Measurements from ENCODE around the gene MORN4.
"Not testable (repeated sequence)": the region's sequence is repeated elsewhere in the genome, so short reads cannot be mapped to it uniquely, and the experiment has no call there.

MORN4 gene

GRCh38 chr10:97643441-97643985, 10.2 kb upstream of the MORN4 start (continued):
- TF ChIP-seq, protein P1, sequence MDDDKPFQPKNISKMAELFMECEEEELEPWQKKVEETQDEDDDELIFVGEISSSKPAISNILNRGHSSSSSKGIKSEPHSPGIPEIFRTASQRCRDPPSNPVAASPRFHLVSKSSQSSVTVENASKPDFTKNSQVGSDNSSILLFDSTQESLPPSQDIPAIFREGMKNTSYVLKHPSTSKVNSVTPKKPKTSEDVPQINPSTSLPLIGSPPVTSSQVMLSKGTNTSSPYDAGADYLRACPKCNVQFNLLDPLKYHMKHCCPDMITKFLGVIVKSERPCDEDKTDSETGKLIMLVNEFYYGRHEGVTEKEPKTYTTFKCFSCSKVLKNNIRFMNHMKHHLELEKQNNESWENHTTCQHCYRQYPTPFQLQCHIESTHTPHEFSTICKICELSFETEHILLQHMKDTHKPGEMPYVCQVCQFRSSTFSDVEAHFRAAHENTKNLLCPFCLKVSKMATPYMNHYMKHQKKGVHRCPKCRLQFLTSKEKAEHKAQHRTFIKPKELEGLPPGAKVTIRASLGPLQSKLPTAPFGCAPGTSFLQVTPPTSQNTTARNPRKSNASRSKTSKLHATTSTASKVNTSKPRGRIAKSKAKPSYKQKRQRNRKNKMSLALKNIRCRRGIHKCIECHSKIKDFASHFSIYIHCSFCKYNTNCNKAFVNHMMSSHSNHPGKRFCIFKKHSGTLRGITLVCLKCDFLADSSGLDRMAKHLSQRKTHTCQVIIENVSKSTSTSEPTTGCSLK (tag by site-specific recombination; IDR thresholded peaks at IDR 0.05) = no peak

GRCh38 chr10:97642471-97643159, 9.3 kb upstream of the MORN4 start:
- not testable (repeated sequence) for H3K4me3 ChIP-seq (ENCODE audit: low read depth, low read length); H3K4me1 ChIP-seq (ENCODE audit: control insufficient read depth, insufficient read depth, low read length); H3K9me3 ChIP-seq (ENCODE audit: control insufficient read depth, insufficient read depth, low read depth, low read length); H3K27ac ChIP-seq (ENCODE audit: extremely low read depth, low read depth, low read length)
- TF ChIP-seq ZNF366 (tag by site-specific recombination; conservative IDR thresholded peaks at IDR 0.05) = peak; percentile 95
- ChIA-PET POLR2A (interaction anchor here (3.5 kb wide), 1 partner anchor 45 kb away, joined by 20 read pairs; the partner anchor contains the start of gene AVPI1), CTCF (interaction anchor here (0.8 to 1.3 kb wide), 2 partner anchors 11 to 71 kb away, joined by 3 to 4 read pairs; no protein-coding TSS in a partner anchor)
- peaks cover 11 to 32% of the 10 kb centered on the region in 2 experiments for H3K36me3 ChIP-seq (ENCODE audit: control insufficient read depth in 2 of 2, insufficient read depth in 1 of 2, low read length in 2 of 2)

GRCh38 chr10:97640868-97641811, 7.8 kb upstream of the MORN4 start:
- no peaks in the 10 kb centered on the region for H3K9me3 ChIP-seq (ENCODE audit: control insufficient read depth, insufficient read depth, low read depth, low read length)
- POLR2A ChIA-PET = interaction anchor here (0.5 to 3.5 kb wide), 6 partner anchors 8 to 97 kb away, joined by 3 to 20 read pairs (median 4); partner anchors contain the start of gene AVPI1
- H3K27ac ChIP-seq (ENCODE audit: extremely low read depth, low read depth, low read length) = peak overlapping the region; percentile 70
- CTCF ChIA-PET = interaction anchor here (0.6 to 1.3 kb wide), 8 partner anchors 35 to 440 kb away, joined by 3 to 4 read pairs (median 4); partner anchors contain the start of gene CRTAC1
- H3K4me3 ChIP-seq (ENCODE audit: low read depth, low read length) = peak overlapping the region; percentile 77
- H3K4me1 ChIP-seq (ENCODE audit: control insufficient read depth, insufficient read depth, low read length) = 0 out of 2 replicates have a peak, but pooled peaks cover 2% of the 10 kb centered on the region
- H3K36me3 ChIP-seq (ENCODE audit: control insufficient read depth in 2 of 2, insufficient read depth in 1 of 2, low read length in 2 of 2) = peaks cover 7 to 24% of the 10 kb centered on the region in 2 experiments
- no peak for TF ChIP-seq TSHZ1 (tag by site-specific recombination; IDR thresholded peaks at IDR 0.05; ENCODE audit: borderline replicate concordance)
- TF ChIP-seq ZNF335 (tag by site-specific recombination; conservative IDR thresholded peaks at IDR 0.05) = peak; percentile 88
- TF ChIP-seq ZNF660 (tag by site-specific recombination; IDR thresholded peaks at IDR 0.05) = peak; percentile 74; the same call in 1 of the 2 replicates
- peak; percentile 69; the same call in 1 of the 2 replicates for TF ChIP-seq ZNF561 (tag by site-specific recombination; IDR thresholded peaks at IDR 0.05; ENCODE audit: borderline replicate concordance)
- TF ChIP-seq REST (tag by site-specific recombination; IDR thresholded peaks at IDR 0.05) = peak; percentile 90
- peak; percentile 96 for TF ChIP-seq ZBTB20 (tag by site-specific recombination; IDR thresholded peaks at IDR 0.05)
- TF ChIP-seq ZNF404 (tag by site-specific recombination; IDR thresholded peaks at IDR 0.05) = no peak
- TF ChIP-seq GLIS2 (tag by site-specific recombination; IDR thresholded peaks at IDR 0.05) = peak; percentile 76
- peak; percentile 27 for TF ChIP-seq PATZ1 (tag by site-specific recombination; IDR thresholded peaks at IDR 0.05)
- TF ChIP-seq, protein P2, sequence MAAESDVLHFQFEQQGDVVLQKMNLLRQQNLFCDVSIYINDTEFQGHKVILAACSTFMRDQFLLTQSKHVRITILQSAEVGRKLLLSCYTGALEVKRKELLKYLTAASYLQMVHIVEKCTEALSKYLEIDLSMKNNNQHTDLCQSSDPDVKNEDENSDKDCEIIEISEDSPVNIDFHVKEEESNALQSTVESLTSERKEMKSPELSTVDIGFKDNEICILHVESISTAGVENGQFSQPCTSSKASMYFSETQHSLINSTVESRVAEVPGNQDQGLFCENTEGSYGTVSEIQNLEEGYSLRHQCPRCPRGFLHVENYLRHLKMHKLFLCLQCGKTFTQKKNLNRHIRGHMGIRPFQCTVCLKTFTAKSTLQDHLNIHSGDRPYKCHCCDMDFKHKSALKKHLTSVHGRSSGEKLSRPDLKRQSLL (tag by site-specific recombination; IDR thresholded peaks at IDR 0.05) = no peak
- peak; percentile 33; the same call in 1 of the 2 replicates for TF ChIP-seq ZNF596 (tag by site-specific recombination; IDR thresholded peaks at IDR 0.05)
- TF ChIP-seq EGR2 (tag by site-specific recombination; IDR thresholded peaks at IDR 0.05; ENCODE audit: low read depth) = peak; percentile 34
- TF ChIP-seq ZFHX2 (tag by site-specific recombination; conservative IDR thresholded peaks at IDR 0.05) = peak; percentile 45; the same call in 1 of the 2 replicates
